Measurements from ENCODE around the gene EBLN2. TPM values are rescaled to one million over a fixed set of nuclear protein-coding genes. Genes with fewer than 3 reads are reported as not detected.
A peak's percentile ranks its signal among the peaks of the same experiment; 100 is the strongest.

The EBLN2 gene
- total and polyA plus RNA-seq, 4 donors: 0.61 to 18.5 (median 2.5) TPM

- DNase-seq (no peak), ATAC-seq (ENCODE audit: insufficient read depth, low FRiP score) (no peak)
- Histone ChIP-seq H3K4me3 (no peak overlapping the region), H3K36me3 (ENCODE audit: control insufficient read depth in 4 of 4, insufficient read depth in 4 of 4, low read length in 4 of 4) (peaks cover 0 to 4% (median 2%) of the 10 kb centered on the region in 4 donors), H3K27ac (ENCODE audit: low read depth in 1 of 2, low read length in 1 of 2) (no peak overlapping the region), H3K9ac (ENCODE audit: insufficient read depth in 1 of 2, low read length in 2 of 2) (no peak overlapping the region), H3K4me1 (ENCODE audit: control insufficient read depth in 5 of 5, insufficient read depth in 5 of 5, low read length in 5 of 5) (peaks cover 0 to 37% (median 6%) of the 10 kb centered on the region in 5 donors), H3K27me3 (ENCODE audit: control insufficient read depth in 3 of 3, insufficient read depth in 3 of 3, low read length in 2 of 3) (no peaks in the 10 kb centered on the region), H3K9me3 (ENCODE audit: control insufficient read depth in 4 of 4, insufficient read depth in 3 of 4, low read length in 3 of 4) (no peaks in the 10 kb centered on the region)
- 49 to 58% methylated on average over 2 of the region's 2 CpGs for WGBS, 2 donors
- no peak for TF ChIP-seq CTCF (IDR thresholded peaks at IDR 0.05; ENCODE audit: control extremely low read depth, extremely low read depth)
Measured at GRCh38 chr3:73031573-73032103, 29.8 kb upstream of the EBLN2 start.

GRCh38 chr3:73036694-73037591, 24.5 kb upstream of the EBLN2 start:
- no peak overlapping the region for H3K9ac ChIP-seq (ENCODE audit: insufficient read depth in 1 of 2, low read length in 2 of 2)
- H3K9me3 ChIP-seq (ENCODE audit: control insufficient read depth in 4 of 4, insufficient read depth in 3 of 4, low read length in 3 of 4): no peaks in the 10 kb centered on the region
- no peaks in the 10 kb centered on the region for H3K27me3 ChIP-seq (ENCODE audit: control insufficient read depth in 3 of 3, insufficient read depth in 3 of 3, low read length in 2 of 3)
- DNase-seq: no peak
- WGBS, 2 donors: 53 to 70% methylated on average over 3 of the region's 3 CpGs
- no peak for TF ChIP-seq CTCF (IDR thresholded peaks at IDR 0.05; ENCODE audit: control extremely low read depth, extremely low read depth)
- peak overlapping the region in 1 of 2 donors; percentile 12 for H3K27ac ChIP-seq (ENCODE audit: low read depth in 1 of 2, low read length in 1 of 2)
- peaks cover 0 to 4% (median 1%) of the 10 kb centered on the region in 4 donors for H3K36me3 ChIP-seq (ENCODE audit: control insufficient read depth in 4 of 4, insufficient read depth in 4 of 4, low read length in 4 of 4)
- no peak overlapping the region for H3K4me3 ChIP-seq
- ATAC-seq (ENCODE audit: insufficient read depth, low FRiP score): no peak
- peaks cover 1 to 35% (median 5%) of the 10 kb centered on the region in 5 donors for H3K4me1 ChIP-seq (ENCODE audit: control insufficient read depth in 5 of 5, insufficient read depth in 5 of 5, low read length in 5 of 5)

GRCh38 chr3:73041537-73041936, 19.9 kb upstream of the EBLN2 start:
- H3K9me3 ChIP-seq (ENCODE audit: control insufficient read depth in 4 of 4, insufficient read depth in 3 of 4, low read length in 3 of 4): no peaks in the 10 kb centered on the region
- no peaks in the 10 kb centered on the region for H3K36me3 ChIP-seq (ENCODE audit: control insufficient read depth in 4 of 4, insufficient read depth in 4 of 4, low read length in 4 of 4)
- H3K27me3 ChIP-seq (ENCODE audit: control insufficient read depth in 3 of 3, insufficient read depth in 3 of 3, low read length in 2 of 3): no peaks in the 10 kb centered on the region
- ATAC-seq (ENCODE audit: insufficient read depth, low FRiP score): no peak
- TF ChIP-seq CTCF (IDR thresholded peaks at IDR 0.05; ENCODE audit: control extremely low read depth, extremely low read depth): no peak
- no peak overlapping the region for H3K9ac ChIP-seq (ENCODE audit: insufficient read depth in 1 of 2, low read length in 2 of 2)
- no peak overlapping the region for H3K27ac ChIP-seq (ENCODE audit: low read depth in 1 of 2, low read length in 1 of 2)
- DNase-seq: peak in 1 of 3 donors; percentile 25
- 49 to 58% methylated on average over 3 of the region's 3 CpGs for WGBS, 2 donors
- H3K4me3 ChIP-seq: no peak overlapping the region
- peaks cover 3 to 25% (median 8%) of the 10 kb centered on the region in 5 donors for H3K4me1 ChIP-seq (ENCODE audit: control insufficient read depth in 5 of 5, insufficient read depth in 5 of 5, low read length in 5 of 5)
